Neural progenitor cell (in vitro differentiated cells): ENCODE data around the gene CWC25. TPM values are rescaled to one million over a fixed set of nuclear protein-coding genes. Genes with fewer than 3 reads are reported as not detected.

Experiments used
- DNase-seq: peaks from one replicate; pipeline ENCODE4 v3.0.0-alpha.2; 2016; ENCODE audit warnings: low spot score
- H2AFZ ChIP-seq: fragments of 200-600 bp; sonication (generic); replicated peaks from 2 replicates; pipeline ENCODE4 v1.6.1; 2016; ENCODE audit warnings: antibody characterized with exemption
- H3F3A ChIP-seq: fragments of 200-600 bp; sonication (generic); 2 replicates; pipeline ENCODE4 v1.6.1; 2016; ENCODE audit warnings: antibody characterized with exemption, low read depth
- H3K27ac ChIP-seq: fragments of 200-600 bp; sonication (generic); 2 replicates; pipeline ENCODE4 v1.5.1; 2016; ENCODE audit warnings: mild to moderate bottlenecking
- H3K27me3 ChIP-seq: fragments of 200-600 bp; sonication (generic); 2 replicates; pipeline ENCODE4 v1.6.1; 2016; ENCODE audit warnings: mild to moderate bottlenecking, moderate library complexity
- H3K36me3 ChIP-seq: fragments of 200-600 bp; sonication (generic); 2 replicates; pipeline ENCODE4 v1.5.1; 2016
- H3K4me1 ChIP-seq: fragments of 200-600 bp; sonication (generic); 2 replicates; pipeline ENCODE4 v1.6.1; 2016; ENCODE audit warnings: mixed run types
- H3K4me2 ChIP-seq: fragments of 200-600 bp; sonication (generic); 2 replicates; pipeline ENCODE4 v1.6.1; 2016
- H3K4me3 ChIP-seq: fragments of 200-600 bp; sonication (generic); 2 replicates; pipeline ENCODE4 v1.5.1; 2016
- H3K79me2 ChIP-seq: fragments of 200-600 bp; sonication (generic); 2 replicates; pipeline ENCODE4 v1.6.1; 2016; ENCODE audit warnings: low read depth
- H3K9ac ChIP-seq: fragments of 200-600 bp; sonication (generic); 2 replicates; pipeline ENCODE4 v1.6.1; 2016
- H3K9me3 ChIP-seq: fragments of 200-600 bp; sonication (generic); 2 replicates; pipeline ENCODE4 v1.5.1; 2016; ENCODE audit warnings: low read depth
- H4K20me1 ChIP-seq: fragments of 200-600 bp; sonication (generic); 2 replicates; pipeline ENCODE4 v1.6.1; 2016; ENCODE audit warnings: low read depth
- H3K27ac Mint-ChIP-seq: 3 replicates; pipeline ENCODE4 v1.8.0; 2021; ENCODE audit warnings: mixed read lengths
- H3K27me3 Mint-ChIP-seq: 2 replicates; pipeline ENCODE4 v1.8.0; 2022; ENCODE audit warnings: low read depth, mild to moderate bottlenecking, inconsistent platforms, moderate library complexity, mixed read lengths; ENCODE audit not compliant: insufficient read depth
- H3K36me3 Mint-ChIP-seq: 3 replicates; pipeline ENCODE4 v1.8.0; 2021; ENCODE audit warnings: mixed read lengths
- H3K4me1 Mint-ChIP-seq: 3 replicates; pipeline ENCODE4 v1.8.0; 2021; ENCODE audit warnings: mixed read lengths
- H3K4me3 Mint-ChIP-seq: 3 replicates; pipeline ENCODE4 v1.8.0; 2021; ENCODE audit warnings: mild to moderate bottlenecking, moderate library complexity, mixed read lengths
- H3K9me3 Mint-ChIP-seq: 3 replicates; pipeline ENCODE4 v1.8.0; 2020; ENCODE audit warnings: mixed read lengths
- CTCF ChIP-seq: fragments of 200-600 bp; sonication (generic); IDR thresholded peaks from 2 replicates; pipeline ENCODE4 v1.5.1; 2017; ENCODE audit warnings: antibody characterized with exemption, mild to moderate bottlenecking
- EZH2 ChIP-seq: fragments of 200-600 bp; sonication (generic); IDR thresholded peaks from 2 replicates; pipeline ENCODE4 v1.6.1; 2017; ENCODE audit warnings: antibody characterized with exemption, mild to moderate bottlenecking, moderate library complexity
- EZH2phosphoT487 ChIP-seq: fragments of 200-600 bp; sonication (generic); IDR thresholded peaks from 2 replicates; pipeline ENCODE4 v1.6.1; 2017; ENCODE audit warnings: antibody characterized with exemption
- total RNA-seq: library from RNA; depleted of rRNA; stranded (reverse); fragments of >200 nt; gene quantifications from 2 replicates; pipeline ENCODE4 v1.2.3, GENCODE V29; 2015; ENCODE audit warnings: low replicate concordance

CWC25 gene
- total RNA-seq, 1 donor from 2014 or later = 19.2 TPM

GRCh38 chr17:38809828-38810227 is 15.3 kb downstream of the CWC25 start:
- peaks cover 6% of the 10 kb centered on the region for H3K27me3 Mint-ChIP-seq
- H3K4me3 Mint-ChIP-seq = no peak overlapping the region
- H4K20me1 ChIP-seq = no peaks in the 10 kb centered on the region
- no peak overlapping the region for H3K4me2 ChIP-seq
- H3K79me2 ChIP-seq = no peaks in the 10 kb centered on the region
- H2AFZ ChIP-seq = no peak overlapping the region
- H3K9me3 ChIP-seq = no peaks in the 10 kb centered on the region
- DNase-seq = no peak
- H3K27ac ChIP-seq = no peak overlapping the region
- no peak overlapping the region for H3K4me3 ChIP-seq
- peaks cover 23% of the 10 kb centered on the region for H3K36me3 Mint-ChIP-seq
- H3K4me1 ChIP-seq = no peaks in the 10 kb centered on the region
- TF ChIP-seq CTCF (no peak), EZH2phosphoT487 (no peak), EZH2 (no peak)
- no peak overlapping the region for H3K27ac Mint-ChIP-seq
- no peaks in the 10 kb centered on the region for H3F3A ChIP-seq
- H3K4me1 Mint-ChIP-seq = no peaks in the 10 kb centered on the region
- H3K9ac ChIP-seq = no peak overlapping the region
- no peaks in the 10 kb centered on the region for H3K36me3 ChIP-seq
- no peaks in the 10 kb centered on the region for H3K9me3 Mint-ChIP-seq
- H3K27me3 ChIP-seq = no peaks in the 10 kb centered on the region

- Histone ChIP-seq H2AFZ (no peak overlapping the region), H3K9me3 (no peaks in the 10 kb centered on the region), H3F3A (peaks cover 29% of the 10 kb centered on the region), H4K20me1 (peaks cover 39% of the 10 kb centered on the region), H3K36me3 (peaks cover 3% of the 10 kb centered on the region), H3K4me3 (peak overlapping the region; percentile 87), H3K4me2 (peak overlapping the region; percentile 59), H3K4me1 (peaks cover 16% of the 10 kb centered on the region), H3K9ac (no peak overlapping the region), H3K27ac (no peak overlapping the region), H3K79me2 (peaks cover 39% of the 10 kb centered on the region), H3K27me3 (no peaks in the 10 kb centered on the region)
- peak; percentile 21 for DNase-seq
- Mint-ChIP-seq H3K27ac (peak overlapping the region; percentile 14), H3K36me3 (peaks cover 34% of the 10 kb centered on the region), H3K27me3 (peaks cover 6% of the 10 kb centered on the region), H3K4me1 (peaks cover 24% of the 10 kb centered on the region), H3K4me3 (peak overlapping the region; percentile 87), H3K9me3 (no peaks in the 10 kb centered on the region)
- TF ChIP-seq EZH2 (no peak), CTCF (no peak), EZH2phosphoT487 (no peak)
Observed at GRCh38 chr17:38800237-38800760, 24.8 kb downstream of the CWC25 start.

DNA sequence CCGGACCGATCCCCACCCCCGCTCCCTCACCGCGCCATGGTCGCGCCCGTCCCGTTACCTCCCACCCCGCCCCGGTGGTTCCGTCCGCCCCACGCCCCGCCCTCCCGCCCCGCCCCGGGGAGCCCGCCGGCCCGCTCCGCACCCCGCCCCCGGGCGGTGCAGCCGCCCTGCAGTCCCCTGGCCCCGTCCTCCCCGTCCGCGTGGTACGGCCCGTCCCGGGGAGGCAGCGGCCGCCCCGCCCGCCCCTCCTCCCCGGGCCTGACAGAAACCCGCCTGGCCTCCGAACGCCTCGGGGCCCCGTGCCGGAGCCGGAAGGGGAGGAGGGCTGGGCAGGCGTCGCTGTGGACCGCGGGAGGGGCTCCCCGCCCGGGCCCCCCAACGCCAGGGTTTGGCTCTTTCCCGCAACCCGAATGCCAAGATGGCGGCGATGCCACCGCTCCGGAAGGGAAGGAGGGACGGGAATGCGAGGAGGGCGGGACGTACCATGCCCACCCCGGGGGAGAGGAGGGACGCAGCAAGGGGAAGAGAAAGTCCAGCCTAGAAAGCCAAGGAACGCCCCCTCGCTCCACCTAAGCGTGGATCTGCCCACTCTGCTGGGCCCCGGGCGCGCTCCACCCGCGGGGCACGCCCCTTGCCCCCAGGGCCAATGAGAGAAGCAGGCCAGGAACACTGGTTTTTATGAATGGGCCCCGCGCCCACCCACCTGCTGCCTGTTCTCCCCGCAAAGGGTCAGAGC is 25.5 kb downstream of the CWC25 start, which contains the start of gene PIP4K2B:
Gene PIP4K2B, minus strand, starts transcription at position 56 of the 736 bp plus-strand sequence. CDS start 132 bp downstream, outside the sequence.
- H3K27me3 ChIP-seq = no peaks in the 10 kb centered on the region
- H2AFZ ChIP-seq = peak within 1 kb of the TSS; percentile 66
- peaks cover 46% of the 10 kb centered on the region for H3K79me2 ChIP-seq
- H3K4me1 Mint-ChIP-seq = peaks cover 26% of the 10 kb centered on the region
- H3K4me3 ChIP-seq = peak within 1 kb of the TSS; percentile 87
- no peaks in the 10 kb centered on the region for H3K9me3 Mint-ChIP-seq
- peaks cover 42% of the 10 kb centered on the region for H4K20me1 ChIP-seq
- TF ChIP-seq CTCF = no peak
- no peak for TF ChIP-seq EZH2phosphoT487
- no peak for TF ChIP-seq EZH2
- peak within 1 kb of the TSS; percentile 95 for H3K27ac Mint-ChIP-seq
- H3K4me2 ChIP-seq = peak within 1 kb of the TSS; percentile 90
- H3K36me3 Mint-ChIP-seq = peaks cover 36% of the 10 kb centered on the region
- peaks cover 16% of the 10 kb centered on the region for H3K4me1 ChIP-seq
- no peaks in the 10 kb centered on the region for H3K9me3 ChIP-seq
- DNase-seq = peak; percentile 98
- H3K4me3 Mint-ChIP-seq = peak within 1 kb of the TSS; percentile 97
- H3K36me3 ChIP-seq = peaks cover 3% of the 10 kb centered on the region
- H3F3A ChIP-seq = peaks cover 29% of the 10 kb centered on the region
- peaks cover 6% of the 10 kb centered on the region for H3K27me3 Mint-ChIP-seq
- peak within 1 kb of the TSS; percentile 96 for H3K9ac ChIP-seq
- H3K27ac ChIP-seq = peak within 1 kb of the TSS; percentile 99
